GM19468 (cell line): ENCODE measurements around the gene SSC5D.

Experiments used
- ATAC-seq: cut with Tn5 transposase; IDR thresholded peaks from one replicate; pipeline ENCODE4 v1.9.1; 2021; ENCODE audit warnings: mild to moderate bottlenecking, moderate library complexity, moderate number of reproducible peaks; ENCODE audit not compliant: unreplicated experiment; ENCODE audit errors: extremely low read depth

Gene SSC5D

DNA sequence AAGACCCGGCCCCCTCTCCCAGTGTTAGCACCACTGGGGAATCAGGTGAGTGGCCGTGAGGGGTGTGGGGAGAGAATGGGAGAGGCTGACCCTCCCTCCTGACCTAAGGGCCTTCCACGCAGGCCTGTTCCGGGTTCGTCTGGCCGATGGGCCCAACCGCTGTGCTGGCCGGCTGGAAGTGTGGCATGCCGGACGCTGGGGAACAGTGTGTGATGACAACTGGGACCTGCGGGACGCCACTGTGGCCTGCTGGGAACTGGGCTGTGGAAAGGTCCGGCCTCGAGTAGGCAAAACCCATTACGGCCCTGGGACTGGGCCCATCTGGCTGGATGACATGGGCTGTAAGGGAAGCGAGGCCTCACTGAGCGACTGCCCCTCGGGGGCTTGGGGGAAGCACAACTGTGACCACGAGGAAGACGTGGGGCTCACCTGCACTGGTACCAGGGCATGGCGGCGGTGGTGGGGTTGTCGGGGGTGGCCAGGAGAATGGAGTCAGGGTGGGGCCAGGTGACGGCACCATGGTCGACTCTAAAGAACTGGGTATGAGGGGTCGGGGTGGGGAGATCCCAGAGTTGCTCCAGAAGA, 12.2 kb downstream of the SSC5D start:
- no peak for ATAC-seq

- no peak for ATAC-seq
Observed at GRCh38 chr19:55502197-55502952, 14.1 kb downstream of the SSC5D start.

GRCh38 chr19:55503157-55503501, 14.9 kb downstream of the SSC5D start:
- no peak for ATAC-seq

DNA sequence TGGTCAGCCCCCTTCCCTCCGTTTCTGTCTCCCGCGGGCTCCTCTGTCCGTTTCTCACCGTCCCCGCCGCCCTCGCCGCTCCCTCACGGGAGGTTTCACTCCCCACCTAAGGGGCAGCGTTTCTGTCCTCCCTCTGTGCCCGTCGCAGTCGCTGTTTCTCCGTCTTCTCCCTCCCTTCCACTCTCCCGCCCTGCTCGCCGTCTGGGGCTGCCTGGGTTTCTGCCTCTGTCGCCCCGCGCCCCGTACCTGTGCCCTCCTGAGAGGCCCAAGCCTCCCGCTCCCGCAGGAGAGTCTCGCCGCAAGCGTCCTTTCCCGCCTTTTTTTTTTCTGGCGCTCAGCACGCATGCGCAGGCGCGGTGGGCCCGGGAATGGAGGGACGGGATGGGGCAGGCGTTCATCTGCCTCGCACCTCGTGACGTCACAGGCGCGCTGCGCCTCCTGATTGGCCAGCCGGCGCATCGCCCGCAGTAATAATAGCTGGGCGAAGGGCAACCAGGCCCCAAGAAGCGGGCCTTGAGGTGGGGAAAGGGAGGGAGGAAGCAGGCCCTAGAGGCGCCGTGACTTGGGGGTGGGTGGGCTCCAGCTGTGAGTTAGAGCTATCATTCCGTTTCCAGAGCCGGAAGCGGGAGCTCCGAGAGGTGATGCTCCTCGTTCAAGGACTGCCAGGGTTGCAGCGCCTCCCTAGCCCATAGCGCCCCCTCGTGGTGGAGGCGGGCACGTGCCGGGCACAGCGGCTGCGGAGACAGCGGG, 15.4 kb downstream of the SSC5D start:
- peak; percentile 75 for ATAC-seq

DNA sequence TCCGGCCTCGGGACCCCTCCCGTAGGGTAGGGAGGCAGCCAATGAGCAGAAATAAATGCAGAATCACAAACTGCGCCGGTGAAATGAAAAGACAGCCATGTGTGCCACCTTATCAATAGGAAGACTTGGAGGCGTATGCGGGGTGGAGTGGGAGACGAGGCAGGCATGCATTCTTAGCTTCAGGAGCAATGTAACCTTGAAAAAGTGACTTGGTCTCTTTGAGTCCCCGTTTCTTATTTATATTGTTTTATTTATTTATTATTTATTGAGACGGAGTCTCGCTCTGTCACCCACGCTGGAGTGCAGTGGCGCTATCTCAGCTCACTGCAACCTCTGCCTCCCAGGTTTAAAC, 16.0 kb downstream of the SSC5D start:
- ATAC-seq: no peak

DNA sequence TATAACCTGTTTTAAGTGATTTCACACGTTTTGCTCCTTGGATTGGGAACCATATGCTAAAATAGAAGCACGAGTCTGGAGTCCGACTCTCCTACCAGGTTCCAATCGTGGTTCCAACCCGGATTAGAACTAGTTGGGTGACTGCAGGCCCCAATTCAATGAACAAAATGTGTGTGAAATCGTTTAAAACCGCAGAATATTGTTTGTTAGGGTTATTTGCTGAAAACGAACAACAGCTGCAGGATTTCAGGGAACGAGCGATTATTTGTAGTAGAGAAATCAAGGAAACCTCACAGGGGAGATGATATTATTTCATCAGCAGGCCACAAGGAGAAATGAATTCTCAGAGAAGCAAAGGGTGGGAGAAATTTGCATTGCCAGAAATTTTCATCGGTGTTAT, 16.7 kb downstream of the SSC5D start:
- no peak for ATAC-seq

GRCh38 chr19:55508120-55508519, 19.9 kb downstream of the SSC5D start:
- no peak for ATAC-seq

DNA sequence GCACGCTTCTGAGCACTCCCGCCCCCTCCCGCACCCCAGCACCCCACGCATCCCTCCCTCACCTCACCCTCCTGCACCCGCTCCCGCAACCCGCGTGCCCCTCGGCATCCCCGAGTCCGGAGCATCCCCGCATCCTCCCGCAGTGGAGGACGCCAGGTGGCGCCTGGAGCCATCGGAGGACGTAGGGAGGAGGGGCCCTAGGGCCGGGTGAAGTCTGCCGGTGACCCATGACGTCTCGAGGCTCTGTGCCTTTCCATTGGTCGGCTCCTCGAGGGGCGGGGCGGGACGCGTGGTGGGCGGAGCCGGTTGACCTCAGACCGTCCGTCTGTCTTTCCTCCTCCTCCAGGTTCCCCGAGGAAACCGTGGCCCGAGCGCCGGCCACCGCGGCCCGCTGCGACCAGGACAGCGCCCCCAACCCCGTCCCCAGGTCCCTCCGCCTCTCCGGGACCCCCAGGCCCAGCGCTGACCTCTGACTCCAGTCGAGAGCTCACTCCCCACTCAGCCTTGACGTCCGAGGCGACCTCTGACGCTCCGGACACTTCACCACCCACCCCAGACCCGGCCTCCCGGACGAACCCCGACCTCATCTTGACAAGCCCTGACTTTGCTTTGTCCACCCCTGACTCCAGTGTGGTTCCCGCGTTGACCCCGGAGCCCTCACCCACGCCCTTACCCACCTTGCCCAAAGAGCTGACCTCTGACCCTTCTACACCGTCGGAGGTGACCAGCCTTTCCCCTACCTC, 28.8 kb downstream of the SSC5D start:
- peak; percentile 87 for ATAC-seq

DNA sequence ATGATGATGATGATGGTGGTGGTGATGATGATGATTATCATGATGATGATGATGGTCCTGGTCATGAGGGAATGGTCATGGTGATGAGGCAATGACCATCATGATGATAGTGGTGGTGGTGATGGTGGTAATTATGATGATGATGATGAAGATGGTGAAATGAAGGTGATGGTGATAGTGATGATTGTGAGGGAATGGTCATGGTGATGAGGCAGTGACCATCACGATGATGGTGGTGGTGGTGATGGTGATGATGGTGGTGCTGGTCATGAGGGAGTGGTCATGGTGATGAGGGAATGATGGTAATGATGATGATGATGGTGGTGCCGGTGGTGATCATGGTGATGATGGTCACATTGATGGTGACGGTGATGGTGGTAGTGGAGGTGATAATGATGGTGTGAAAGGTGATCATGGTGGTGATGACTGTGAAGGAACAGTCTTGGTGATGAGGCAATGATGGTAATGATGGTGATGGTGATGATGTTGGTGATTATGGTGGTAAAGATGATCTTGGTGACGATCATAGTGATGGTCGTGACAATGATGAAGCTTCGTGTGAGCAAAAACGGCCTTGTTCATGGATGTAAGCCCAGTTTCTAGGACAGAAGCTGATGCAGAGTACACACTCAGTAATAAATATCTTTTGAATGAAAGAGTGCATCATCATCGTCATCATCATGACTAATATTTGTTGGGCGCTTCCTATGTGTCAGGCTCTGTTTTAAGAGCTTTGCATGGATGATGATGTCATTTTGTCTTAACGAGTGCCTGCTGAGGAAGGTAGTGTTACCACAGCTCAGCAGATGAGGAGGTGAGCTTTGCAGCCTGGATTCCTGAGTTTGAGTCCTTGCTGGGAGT, 31.4 kb downstream of the SSC5D start:
- no peak for ATAC-seq

DNA sequence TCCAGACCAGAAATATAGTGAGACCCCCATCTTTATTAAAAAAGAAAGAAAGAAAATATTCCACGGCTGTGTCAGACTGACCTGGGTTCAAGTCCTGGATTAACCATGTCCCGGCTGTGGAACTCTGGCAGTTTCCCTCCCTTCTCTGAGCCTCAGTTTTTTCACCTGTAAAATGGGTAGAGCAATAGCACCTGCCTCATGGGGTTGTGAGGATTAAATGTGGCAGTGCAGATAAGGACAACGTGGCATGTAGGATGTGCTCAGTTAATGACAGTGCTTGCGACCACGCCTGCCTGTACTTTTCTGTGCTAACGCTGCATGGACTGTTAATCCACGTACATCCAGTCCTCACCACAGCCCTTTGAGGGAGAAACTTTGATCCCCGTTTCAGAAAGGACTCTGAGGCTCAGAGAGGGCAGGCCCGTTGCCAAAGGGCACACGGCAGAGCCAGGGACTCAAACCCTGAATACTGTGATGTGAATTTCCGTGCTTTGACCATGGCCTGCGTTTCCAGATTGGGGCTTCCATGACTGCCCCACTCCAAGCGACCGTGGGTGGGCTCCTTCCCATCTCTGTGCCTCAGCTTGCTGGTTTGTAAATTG, 32.6 kb downstream of the SSC5D start:
- ATAC-seq: no peak

- no peak for ATAC-seq
Observed at GRCh38 chr19:55525289-55526101, 37.3 kb downstream of the SSC5D start.

GRCh38 chr19:55526216-55527196, 38.3 kb downstream of the SSC5D start:
- ATAC-seq: no peak

- no peak for ATAC-seq
Observed at GRCh38 chr19:55527197-55528029, 39.2 kb downstream of the SSC5D start.

GRCh38 chr19:55528030-55528803, 40.0 kb downstream of the SSC5D start:
- ATAC-seq: no peak

- no peak for ATAC-seq
Observed at GRCh38 chr19:55529636-55530234, 41.5 kb downstream of the SSC5D start.

DNA sequence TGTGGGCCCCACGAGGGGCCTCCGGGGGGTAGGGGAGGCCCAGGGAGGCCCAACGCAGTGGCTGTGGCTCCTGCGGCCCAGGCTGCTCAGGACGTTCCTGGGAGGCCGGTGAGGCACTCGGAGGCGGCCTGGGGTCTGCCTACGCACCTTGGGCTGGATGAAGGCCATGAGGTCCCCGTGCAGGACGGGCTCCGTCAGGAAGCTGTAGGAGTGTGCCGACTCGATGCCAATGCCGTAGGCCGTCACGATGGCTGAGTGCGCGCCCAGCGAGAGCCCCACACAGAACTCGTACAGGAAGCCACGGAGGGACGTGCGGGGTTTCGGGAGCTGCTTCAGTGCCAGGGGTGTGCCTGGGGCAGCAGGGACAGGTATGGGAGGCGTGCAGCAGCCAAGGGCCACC, 42.8 kb downstream of the SSC5D start:
- ATAC-seq: no peak
